Measurements from ENCODE around the gene LRRTM3.

The LRRTM3 gene

GRCh38 chr10:66999762-67000545 is 74.1 kb downstream of the LRRTM3 start:
- no peak overlapping the region for H3K4me3 ChIP-seq (ENCODE audit: control insufficient read depth, low read depth, low read length)
- TF ChIP-seq CTCF (IDR thresholded peaks at IDR 0.05; ENCODE audit: control insufficient read depth, insufficient read depth, low read depth, low read length, missing control alignments), result no peak
- DNase-seq (ENCODE audit: low read depth), result no peak

DNA sequence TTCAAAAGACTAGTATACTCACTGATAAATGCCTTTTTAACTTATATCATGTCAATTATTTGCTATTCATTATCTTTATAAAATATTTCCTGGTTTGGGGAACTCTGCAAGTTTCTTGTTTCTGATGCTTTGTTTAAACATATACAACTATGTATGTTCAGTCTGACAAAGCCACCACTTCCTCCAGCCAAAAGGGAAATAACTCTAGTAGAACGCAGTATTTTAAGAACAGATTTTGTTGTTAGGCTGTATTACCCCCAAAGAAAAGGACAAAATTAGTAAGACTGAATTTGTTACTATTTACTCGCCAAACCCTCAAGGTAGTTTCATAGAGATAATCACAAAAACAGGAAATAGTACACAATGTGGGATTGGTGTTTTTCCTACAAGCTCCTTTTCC is 78.9 kb downstream of the LRRTM3 start:
- H3K4me3 ChIP-seq (ENCODE audit: control insufficient read depth, low read depth, low read length), result no peak overlapping the region
- DNase-seq (ENCODE audit: low read depth), result no peak
- no peak for TF ChIP-seq CTCF (IDR thresholded peaks at IDR 0.05; ENCODE audit: control insufficient read depth, insufficient read depth, low read depth, low read length, missing control alignments)

GRCh38 chr10:67005981-67006380 is 80.1 kb downstream of the LRRTM3 start:
- no peak overlapping the region for H3K4me3 ChIP-seq (ENCODE audit: control insufficient read depth, low read depth, low read length)
- TF ChIP-seq CTCF (IDR thresholded peaks at IDR 0.05; ENCODE audit: control insufficient read depth, insufficient read depth, low read depth, low read length, missing control alignments), result no peak
- no peak for DNase-seq (ENCODE audit: low read depth)

- no peak for DNase-seq (ENCODE audit: low read depth)
- TF ChIP-seq CTCF (IDR thresholded peaks at IDR 0.05; ENCODE audit: control insufficient read depth, insufficient read depth, low read depth, low read length, missing control alignments), result no peak
- no peak overlapping the region for H3K4me3 ChIP-seq (ENCODE audit: control insufficient read depth, low read depth, low read length)
Measured at GRCh38 chr10:67011480-67011879, 85.6 kb downstream of the LRRTM3 start.

GRCh38 chr10:67011981-67012380 is 86.1 kb downstream of the LRRTM3 start:
- DNase-seq (ENCODE audit: low read depth), result no peak
- TF ChIP-seq CTCF (IDR thresholded peaks at IDR 0.05; ENCODE audit: control insufficient read depth, insufficient read depth, low read depth, low read length, missing control alignments), result no peak
- H3K4me3 ChIP-seq (ENCODE audit: control insufficient read depth, low read depth, low read length), result no peak overlapping the region

DNA sequence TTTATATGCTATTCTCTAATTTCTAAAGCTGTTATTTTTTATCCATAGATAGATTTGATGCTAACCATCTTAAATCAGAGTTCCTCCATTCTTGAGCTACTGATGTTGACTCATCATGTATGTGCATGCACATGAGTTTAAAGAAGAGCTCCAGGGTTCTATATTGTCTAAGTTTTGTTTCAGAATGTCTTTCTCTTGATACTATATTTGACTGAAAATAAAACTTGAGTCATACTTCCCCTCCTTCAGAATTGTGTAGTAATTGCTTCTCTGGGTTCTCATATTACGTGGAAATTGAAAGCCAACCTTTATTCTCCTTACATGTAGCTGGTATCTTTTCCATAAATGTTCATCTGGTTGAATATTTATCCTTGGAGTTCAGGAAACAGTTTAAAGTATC is 89.4 kb downstream of the LRRTM3 start:
- no peak for DNase-seq (ENCODE audit: low read depth)
- H3K4me3 ChIP-seq (ENCODE audit: control insufficient read depth, low read depth, low read length), result no peak overlapping the region
- TF ChIP-seq CTCF (IDR thresholded peaks at IDR 0.05; ENCODE audit: control insufficient read depth, insufficient read depth, low read depth, low read length, missing control alignments), result no peak
